HG03108 (cell line): ENCODE measurements around the gene VPS37B.

Experiments
- ATAC-seq: cut with Tn5 transposase; IDR thresholded peaks from one replicate; pipeline ENCODE4 v1.9.1; 2021; ENCODE audit warnings: moderate library complexity; ENCODE audit not compliant: unreplicated experiment

VPS37B gene

GRCh38 chr12:122820138-122820537 lies 75.8 kb downstream of the VPS37B start:
- no peak for ATAC-seq

GRCh38 chr12:122819209-122819785 lies 76.6 kb downstream of the VPS37B start:
- ATAC-seq = no peak
